Measurements from ENCODE around the gene ARID1B.

ARID1B gene

GRCh38 chr6:157171801-157172200, 394.6 kb downstream of the ARID1B start:
- DNase-seq, result no peak

DNA sequence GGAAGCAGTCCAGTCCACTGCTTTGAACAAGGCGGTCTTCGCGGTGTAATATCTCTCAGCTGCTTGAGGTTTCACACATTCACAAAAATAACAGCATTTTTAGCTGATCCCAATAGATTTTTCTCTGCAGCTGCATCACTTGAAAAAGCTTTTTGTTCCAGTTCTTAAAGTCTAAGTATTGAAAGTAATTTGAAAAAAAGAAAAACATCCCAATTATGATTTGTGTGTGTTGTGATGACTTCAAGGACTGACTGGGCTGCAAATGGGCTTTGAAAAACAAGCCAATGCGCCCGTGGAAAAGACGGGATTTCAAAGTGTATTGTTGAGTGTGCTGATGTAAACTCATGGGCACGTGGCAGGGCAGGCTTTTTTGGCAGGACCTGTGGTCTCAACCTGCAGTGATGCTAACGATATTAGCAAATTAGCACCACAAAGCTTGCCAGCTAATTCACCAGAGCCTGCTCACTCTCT, 395.1 kb downstream of the ARID1B start:
- DNase-seq, result no peak

DNA sequence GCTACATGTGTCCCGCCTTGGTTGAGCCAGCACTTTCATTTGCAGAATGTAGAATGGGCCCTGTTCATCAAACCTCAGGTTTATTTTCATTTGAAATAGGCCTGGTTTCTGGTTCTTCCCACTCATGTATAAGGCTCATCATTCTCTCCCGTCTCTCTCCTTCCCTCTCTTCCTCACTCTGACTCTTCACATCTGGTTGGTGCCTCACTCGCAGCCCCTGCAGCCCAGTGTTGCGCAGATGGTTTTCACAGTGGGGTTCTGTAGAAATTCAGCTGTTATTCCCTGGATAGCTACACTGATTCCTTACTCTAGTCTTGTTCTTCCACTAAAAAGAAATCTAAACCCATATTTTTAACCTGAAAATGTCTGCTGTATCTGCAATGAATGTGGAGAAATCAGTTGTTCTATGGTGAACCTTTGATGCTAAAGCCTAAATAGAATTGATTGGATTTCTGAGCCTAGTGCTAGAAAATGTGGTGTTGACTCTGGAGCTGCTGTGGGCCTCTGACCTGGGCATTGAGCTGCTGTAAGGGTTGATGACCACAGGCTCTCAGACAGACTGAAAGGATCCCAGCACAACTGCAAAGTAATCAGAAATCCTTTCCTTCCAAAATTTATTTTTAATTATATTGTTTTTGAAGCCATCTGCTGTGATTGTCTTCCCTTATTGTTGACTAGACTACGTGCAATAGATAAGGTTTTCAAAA, 395.8 kb downstream of the ARID1B start:
- no peak for DNase-seq

- no peak for DNase-seq
These were observed 396.6 kb downstream of the ARID1B start for GRCh38 chr6:157173776-157174175.

GRCh38 chr6:157174731-157175130, 397.6 kb downstream of the ARID1B start:
- DNase-seq, result no peak

- DNase-seq, result no peak
These were observed 400.7 kb downstream of the ARID1B start for GRCh38 chr6:157177731-157178336.

DNA sequence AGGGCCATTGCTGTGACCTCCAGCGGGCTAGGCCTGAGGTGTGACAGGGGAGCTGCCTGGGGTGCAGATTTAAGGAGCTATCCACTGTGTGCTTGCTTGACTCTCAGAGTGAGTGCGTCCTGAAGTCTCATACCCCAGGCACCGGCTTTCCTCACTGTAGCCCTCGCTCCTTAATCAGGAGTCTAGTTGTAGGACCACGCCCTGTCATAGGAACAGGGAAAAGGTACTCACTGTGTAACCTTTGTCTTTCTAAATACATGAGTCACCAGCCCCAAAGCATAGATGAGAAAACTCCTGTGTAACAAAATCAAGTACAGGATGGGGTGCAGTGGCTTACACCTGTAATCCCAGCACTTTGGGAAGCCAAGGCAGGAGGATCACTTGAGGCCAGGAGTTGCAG, 404.5 kb downstream of the ARID1B start:
- no peak for DNase-seq

DNA sequence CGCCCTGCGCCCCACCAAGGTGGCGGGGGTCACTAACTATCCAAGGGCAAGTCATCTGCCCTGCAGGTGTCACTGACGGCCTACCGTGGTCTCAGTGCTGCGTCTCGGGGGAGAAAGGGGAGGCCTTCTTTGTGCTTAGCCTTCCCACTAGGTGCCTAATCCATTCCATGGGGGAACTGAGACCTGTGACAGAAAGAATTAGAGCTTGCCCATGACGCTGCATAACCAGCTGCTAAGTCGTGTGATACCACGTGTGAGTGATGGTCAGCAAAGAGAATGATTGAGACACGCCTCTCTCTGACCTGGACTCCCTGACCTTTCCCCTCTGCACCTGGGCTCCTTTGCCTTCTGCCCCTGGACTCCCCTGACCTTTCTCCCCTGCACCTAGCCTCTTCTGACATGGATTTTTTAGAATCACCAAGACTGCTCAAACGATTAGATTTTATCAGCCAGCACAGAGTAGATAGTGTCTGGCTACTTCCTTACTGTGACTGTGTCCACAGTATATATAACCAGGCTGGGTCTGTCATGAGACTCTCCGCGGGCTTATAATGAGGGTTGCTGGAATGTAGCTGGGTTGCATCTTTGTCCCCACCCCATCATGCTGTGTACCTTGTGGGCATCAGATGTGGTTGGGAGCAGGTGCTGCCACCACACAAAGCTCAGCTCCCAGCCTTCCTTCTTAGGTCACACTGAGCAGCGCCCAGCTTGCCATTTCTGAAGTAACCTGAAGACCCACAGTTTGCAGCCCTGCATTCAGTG, 405.5 kb downstream of the ARID1B start:
- no peak for DNase-seq

DNA sequence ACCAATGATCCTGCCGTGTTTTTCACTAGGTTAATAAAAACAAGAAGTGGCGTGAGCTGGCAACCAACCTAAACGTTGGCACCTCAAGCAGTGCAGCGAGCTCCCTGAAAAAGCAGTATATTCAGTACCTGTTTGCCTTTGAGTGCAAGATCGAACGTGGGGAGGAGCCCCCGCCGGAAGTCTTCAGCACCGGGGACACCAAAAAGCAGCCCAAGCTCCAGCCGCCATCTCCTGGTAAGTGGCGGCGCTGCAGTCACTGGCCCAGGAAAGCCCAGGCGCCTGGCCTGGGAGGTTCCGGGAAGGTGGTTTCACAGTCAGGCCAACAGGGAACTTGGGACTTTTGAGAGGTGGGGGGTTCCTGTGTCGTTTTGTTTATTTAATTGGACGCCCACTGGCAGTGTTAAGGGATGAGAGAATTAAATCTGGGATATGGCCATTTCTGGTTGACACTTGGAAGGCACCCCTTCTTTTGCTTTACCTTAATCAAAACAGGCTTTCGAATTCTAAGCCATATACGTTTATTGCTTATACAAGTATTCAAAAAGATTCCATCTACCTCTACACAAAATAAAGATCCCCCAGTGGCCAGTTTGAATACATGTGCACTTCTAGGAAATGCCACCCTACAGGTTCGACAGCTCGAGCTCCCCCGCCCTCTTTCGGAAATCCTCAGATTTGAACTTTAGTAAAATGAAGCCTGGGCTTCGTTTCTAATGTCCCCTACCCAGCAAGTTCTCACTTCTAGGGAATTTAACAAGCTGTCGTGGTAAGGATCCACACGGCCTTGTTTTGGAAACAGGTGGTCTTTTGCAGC, 407.2 kb downstream of the ARID1B start:
- DNase-seq, result peak; percentile 32

- DNase-seq, result no peak
These were observed 408.0 kb downstream of the ARID1B start for GRCh38 chr6:157185171-157185570.

DNA sequence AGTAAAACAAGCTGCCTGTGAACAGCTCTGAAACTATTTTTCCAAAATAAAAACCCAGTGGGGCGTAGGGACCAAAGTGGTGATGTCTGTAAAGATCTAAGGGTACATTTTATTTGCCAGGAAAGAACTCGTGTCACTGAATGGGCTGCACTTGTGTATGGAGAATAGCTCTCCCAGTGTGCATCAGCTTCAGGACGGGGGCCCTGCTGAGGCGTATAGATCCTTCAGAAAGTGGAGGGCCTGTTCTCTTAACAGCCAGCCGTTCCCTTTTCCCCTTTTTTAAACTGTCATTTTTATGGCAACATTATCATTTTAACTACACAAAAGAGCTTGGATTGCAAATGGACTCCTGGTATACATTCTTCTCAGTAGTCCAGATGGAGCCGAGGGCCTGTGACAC, 408.8 kb downstream of the ARID1B start:
- no peak for DNase-seq

GRCh38 chr6:157186785-157187181, 409.6 kb downstream of the ARID1B start:
- no peak for DNase-seq

GRCh38 chr6:157187182-157188083, 410.3 kb downstream of the ARID1B start:
- DNase-seq, result no peak

DNA sequence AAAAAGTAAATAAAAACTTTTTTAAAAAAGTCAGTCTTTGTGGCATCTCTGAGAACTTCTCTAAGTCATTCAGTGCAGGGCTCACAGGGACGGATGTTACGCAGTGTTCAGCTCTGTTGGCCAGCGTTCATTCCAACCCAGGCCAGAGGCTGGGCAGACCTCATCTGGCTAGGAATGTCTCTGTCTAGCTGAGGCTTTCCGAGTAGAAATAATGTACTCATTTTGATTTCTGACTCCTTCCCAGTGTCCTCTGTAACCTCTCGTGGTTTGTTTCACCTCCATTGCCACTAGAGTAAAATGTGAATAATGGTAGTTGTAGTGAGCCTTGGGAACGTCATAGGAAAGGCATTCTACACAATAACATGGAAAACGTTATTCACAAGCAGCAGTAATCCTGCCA, 411.0 kb downstream of the ARID1B start:
- DNase-seq, result no peak

DNA sequence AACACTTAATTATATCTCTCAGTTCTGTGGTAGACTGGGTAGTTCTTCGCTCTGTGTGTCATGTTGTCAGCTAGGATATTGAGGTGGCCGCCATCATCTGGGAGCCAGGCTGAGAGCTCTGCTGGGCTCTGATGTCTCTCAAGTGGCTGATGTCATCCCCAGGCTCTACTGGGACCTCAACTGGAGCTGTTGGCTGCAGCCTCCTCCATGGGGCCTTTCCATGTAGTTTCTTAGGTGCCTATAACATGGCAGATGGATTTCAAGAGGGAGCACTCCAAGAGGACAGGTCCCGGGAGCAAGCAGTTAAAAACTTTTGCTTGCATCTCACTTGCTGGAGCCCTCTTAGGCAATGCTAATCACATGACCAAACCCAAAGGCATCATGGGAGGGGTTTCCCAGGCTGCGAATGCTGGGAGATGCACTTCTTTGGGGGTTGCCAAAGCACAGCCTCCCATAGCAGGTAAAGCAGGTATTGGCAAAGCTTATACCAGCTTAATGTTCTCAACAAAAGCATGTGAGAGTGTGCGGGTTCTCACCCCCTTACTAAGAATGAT, 416.3 kb downstream of the ARID1B start:
- no peak for DNase-seq

DNA sequence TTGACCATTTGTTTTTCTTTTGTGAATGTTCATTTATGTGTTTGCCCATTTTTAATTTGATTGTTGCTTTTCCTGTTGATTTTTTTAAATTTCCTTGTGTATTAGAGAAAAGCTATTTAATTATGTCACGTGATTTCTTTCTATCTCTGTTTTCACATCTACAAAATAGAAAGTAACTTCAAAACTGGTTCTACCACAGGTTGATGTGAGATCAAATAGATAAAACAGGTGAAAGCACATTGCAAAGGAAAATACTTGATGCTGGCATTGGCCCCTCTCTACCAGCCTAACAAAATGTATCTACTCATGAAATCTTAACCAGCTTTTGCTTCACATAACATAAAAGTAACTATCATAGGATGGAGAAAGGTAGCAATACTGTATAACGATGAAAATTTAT, 416.9 kb downstream of the ARID1B start:
- DNase-seq, result no peak

- DNase-seq, result no peak
These were observed 417.5 kb downstream of the ARID1B start for GRCh38 chr6:157194643-157195042.

GRCh38 chr6:157196391-157196790, 419.2 kb downstream of the ARID1B start:
- DNase-seq, result no peak

DNA sequence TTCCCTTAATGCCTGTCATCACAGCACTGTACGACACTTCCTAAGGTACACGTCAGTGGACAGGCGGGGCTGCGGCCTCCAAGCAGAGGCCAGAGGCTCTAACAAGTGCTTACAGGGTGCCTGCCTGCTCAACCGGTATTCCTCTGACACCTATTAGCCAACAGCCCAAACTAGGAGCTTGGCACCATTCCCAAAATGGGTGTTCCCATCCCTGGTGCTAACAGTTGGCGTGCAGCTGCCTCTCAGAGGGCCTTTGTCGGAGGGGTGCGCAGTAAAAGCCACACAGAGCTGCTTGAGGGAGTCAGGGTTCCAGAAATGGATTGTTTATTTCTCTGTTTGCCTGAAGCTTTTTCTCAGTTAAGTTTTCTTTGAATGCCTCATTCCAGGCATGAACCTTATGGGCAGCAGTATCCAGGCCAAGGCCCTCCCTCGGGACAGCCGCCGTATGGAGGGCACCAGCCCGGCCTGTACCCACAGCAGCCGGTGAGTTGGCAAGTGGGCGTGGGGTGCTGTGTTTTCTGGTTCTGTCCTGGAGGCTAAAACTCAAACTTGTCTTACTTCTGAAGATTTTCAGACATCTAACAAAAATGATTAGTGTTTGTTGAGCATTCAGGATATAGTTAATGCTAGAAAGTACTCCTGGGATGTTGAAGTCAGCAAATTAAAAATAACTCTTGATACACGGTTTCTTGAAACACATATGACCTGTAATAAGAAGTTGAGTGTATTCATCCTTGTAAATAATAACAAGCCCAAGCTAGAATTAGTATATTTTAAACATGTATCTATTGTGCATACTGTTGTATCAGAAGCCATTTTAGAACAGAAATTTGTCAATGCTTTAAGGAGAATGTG, 421.5 kb downstream of the ARID1B start:
- no peak for DNase-seq

GRCh38 chr6:157200117-157200516, 422.9 kb downstream of the ARID1B start:
- DNase-seq, result no peak

GRCh38 chr6:157200611-157201010, 423.4 kb downstream of the ARID1B start:
- no peak for DNase-seq

All from activated CD4-positive, alpha-beta T cell treated with anti-CD3 and anti-CD28 coated beads for 1 hour (primary cell).